IMR-90 (cell line): Measurements from ENCODE around the gene SMTNL1. TPM values are rescaled to one million over a fixed set of nuclear protein-coding genes. Genes with fewer than 3 reads are reported as not detected.

Experiments used
- ATAC-seq: fragments of 200-7000 bp; cut with Tn5 transposase; 2 replicates; pipeline ENCODE4 v1.9.1; 2020; ENCODE audit warnings: low read depth, mild to moderate bottlenecking, moderate library complexity
- BruUV-seq: library from RNA; stranded (reverse); fragments of 400-500 nt; replicated peaks from 2 replicates; lab custom pipeline; 2021; lab: Mats Ljungman, UMichigan
- CTCF ChIA-PET: fragments of 300-600 bp; formaldehyde crosslinking; extraction: SDS; loops from one replicate; lab custom pipeline; 2021; ENCODE audit warnings: antibody characterized with exemption; lab: Yijun Ruan, JAX
- POLR2A ChIA-PET: fragments of 300-600 bp; sonication (Branson Sonifier 250); formaldehyde crosslinking; loops from one replicate; lab custom pipeline; 2022; ENCODE audit warnings: antibody characterized with exemption; ENCODE audit not compliant: unreplicated experiment; lab: Charles Lee
- DNase-seq: peaks from one replicate; pipeline ENCODE4 v3.0.0; 2013
- H2AFZ ChIP-seq: replicated peaks from 2 replicates; pipeline ENCODE3; 2013; ENCODE audit warnings: low read length, mild to moderate bottlenecking; ENCODE audit not compliant: poor library complexity
- H2AK5ac ChIP-seq: 2 replicates; pipeline ENCODE4 v1.6.1; 2013; ENCODE audit warnings: low read depth, low read length, inconsistent platforms
- H2AK9ac ChIP-seq: replicated peaks from 2 replicates; pipeline ENCODE3; 2013; ENCODE audit warnings: mild to moderate bottlenecking, low read depth, low read length, moderate library complexity; ENCODE audit not compliant: poor library complexity
- H2BK120ac ChIP-seq: 2 replicates; pipeline ENCODE4 v1.6.1; 2013; ENCODE audit warnings: low read depth, low read length, inconsistent platforms
- H2BK15ac ChIP-seq: 3 replicates; pipeline ENCODE4 v1.6.1; 2013; ENCODE audit warnings: low read depth, low read length, inconsistent platforms
- H2BK20ac ChIP-seq: 2 replicates; pipeline ENCODE4 v1.6.1; 2013; ENCODE audit warnings: low read depth, mild to moderate bottlenecking, inconsistent platforms, low read length, moderate library complexity
- H2BK5ac ChIP-seq: 2 replicates; pipeline ENCODE4 v1.6.1; 2013; ENCODE audit warnings: mild to moderate bottlenecking, low read depth, low read length, inconsistent platforms; ENCODE audit not compliant: poor library complexity, severe bottlenecking
- H3K14ac ChIP-seq: replicated peaks from 2 replicates; pipeline ENCODE4 v1.6.1; 2013; ENCODE audit warnings: low read depth, low read length, inconsistent platforms
- H3K18ac ChIP-seq: 2 replicates; pipeline ENCODE4 v1.6.1; 2013; ENCODE audit warnings: low read depth, low read length, control low read depth
- H3K23ac ChIP-seq: 2 replicates; pipeline ENCODE4 v1.6.1; 2013; ENCODE audit warnings: low read depth, low read length, inconsistent platforms
- H3K27ac ChIP-seq: 2 replicates; pipeline ENCODE4 v1.5.1; 2013; ENCODE audit warnings: mild to moderate bottlenecking, control low read depth, low read length; ENCODE audit not compliant: insufficient read depth
- H3K27me3 ChIP-seq: 2 replicates; pipeline ENCODE4 v1.6.1; 2013; ENCODE audit warnings: low read length; ENCODE audit not compliant: control insufficient read depth, insufficient read depth
- H3K36me3 ChIP-seq: 2 replicates; pipeline ENCODE4 v1.6.1; 2013; ENCODE audit warnings: low read length, mixed read lengths; ENCODE audit not compliant: control insufficient read depth, insufficient read depth
- H3K4ac ChIP-seq: 2 replicates; pipeline ENCODE4 v1.6.1; 2013; ENCODE audit warnings: low read depth, low read length, inconsistent platforms
- H3K4me1 ChIP-seq: 2 replicates; pipeline ENCODE4 v1.6.1; 2013; ENCODE audit warnings: low read length, mixed read lengths; ENCODE audit not compliant: control insufficient read depth, insufficient read depth
- H3K4me2 ChIP-seq: 2 replicates; pipeline ENCODE4 v1.6.1; 2013; ENCODE audit warnings: low read depth, mild to moderate bottlenecking, control low read depth, low read length, moderate library complexity
- H3K4me3 ChIP-seq: 2 replicates; pipeline ENCODE4 v1.5.1; 2013; ENCODE audit warnings: low read depth, mild to moderate bottlenecking, control low read depth, low read length, moderate library complexity; ENCODE audit not compliant: insufficient read depth
- H3K56ac ChIP-seq: 2 replicates; pipeline ENCODE4 v1.6.1; 2013; ENCODE audit warnings: low read length, inconsistent platforms; ENCODE audit not compliant: insufficient read depth; ENCODE audit errors: extremely low read depth
- H3K79me1 ChIP-seq, 2 experiments: 2 replicates each; pipeline ENCODE4 v1.6.1; 2013; ENCODE audit warnings: low read length in 2 of 2, inconsistent platforms in 1 of 2, low read depth in 1 of 2
- H3K9ac ChIP-seq: 2 replicates; pipeline ENCODE4 v1.6.1; 2013; ENCODE audit warnings: low read depth, low read length, control low read depth
- H3K9me1 ChIP-seq: 2 replicates; pipeline ENCODE4 v1.6.1; 2013; ENCODE audit warnings: low read length, inconsistent platforms; ENCODE audit not compliant: insufficient read depth
- H3K9me3 ChIP-seq: 2 replicates; pipeline ENCODE4 v1.6.1; 2013; ENCODE audit warnings: low read length; ENCODE audit not compliant: control insufficient read depth, insufficient read depth
- H4K20me1 ChIP-seq: 2 replicates; pipeline ENCODE4 v1.6.1; 2013; ENCODE audit warnings: low read length, inconsistent platforms; ENCODE audit not compliant: insufficient read depth
- H4K5ac ChIP-seq: 2 replicates; pipeline ENCODE4 v1.6.1; 2013; ENCODE audit warnings: mild to moderate bottlenecking, low read depth, low read length, control low read depth
- H4K8ac ChIP-seq, 2 experiments: 2 replicates each; pipeline ENCODE4 v1.6.1; 2013; ENCODE audit warnings: low read depth in 2 of 2, low read length in 2 of 2, control low read depth in 1 of 2, inconsistent platforms in 1 of 2
- H4K91ac ChIP-seq: 2 replicates; pipeline ENCODE4 v1.6.1; 2013; ENCODE audit warnings: low read depth, low read length, inconsistent platforms; ENCODE audit not compliant: insufficient read depth
- BHLHE40 ChIP-seq: fragments of 150-350 bp; IDR thresholded peaks from 2 replicates; pipeline ENCODE4 v1.6.1; 2016; ENCODE audit warnings: mild to moderate bottlenecking, low read depth, low read length
- CEBPB ChIP-seq: IDR thresholded peaks from 2 replicates; pipeline ENCODE4 v1.6.1; 2012; ENCODE audit warnings: low read depth, low read length, improper control_type of control experiment
- CHD1 ChIP-seq: IDR thresholded peaks from 2 replicates; pipeline ENCODE4 v1.6.1; 2012; ENCODE audit warnings: low read depth, low read length, improper control_type of control experiment
- CTCF ChIP-seq: conservative IDR thresholded peaks from 2 replicates; pipeline ENCODE4 v1.5.1; 2012; ENCODE audit warnings: mild to moderate bottlenecking, low read depth, low read length, improper control_type of control experiment
- ELK1 ChIP-seq: fragments of 150-350 bp; IDR thresholded peaks from 2 replicates; pipeline ENCODE4 v1.6.1; 2016; ENCODE audit warnings: low read depth, mild to moderate bottlenecking, low read length, moderate library complexity, borderline replicate concordance
- FOS ChIP-seq: fragments of 150-350 bp; IDR thresholded peaks from 2 replicates; pipeline ENCODE4 v1.6.1; 2016; ENCODE audit warnings: low read depth, low read length
- MAFK ChIP-seq: IDR thresholded peaks from 2 replicates; pipeline ENCODE4 v1.6.1; 2012; ENCODE audit warnings: low read depth, low read length, improper control_type of control experiment
- MAZ ChIP-seq: IDR thresholded peaks from 2 replicates; pipeline ENCODE4 v1.6.1; 2012; ENCODE audit warnings: low read depth, mild to moderate bottlenecking, low read length, improper control_type of control experiment, moderate library complexity, borderline replicate concordance
- MXI1 ChIP-seq: IDR thresholded peaks from 2 replicates; pipeline ENCODE4 v1.6.1; 2012; ENCODE audit warnings: low read depth, mild to moderate bottlenecking, low read length, moderate library complexity, borderline replicate concordance
- NFE2L2 ChIP-seq: fragments of 150-350 bp; IDR thresholded peaks from 2 replicates; pipeline ENCODE4 v1.6.1; 2016; ENCODE audit warnings: low read depth, mild to moderate bottlenecking, low read length
- POLR2A ChIP-seq: IDR thresholded peaks from 2 replicates; pipeline ENCODE4 v1.6.1; 2012; ENCODE audit warnings: mild to moderate bottlenecking, low read depth, low read length
- RAD21 ChIP-seq: IDR thresholded peaks from 2 replicates; pipeline ENCODE4 v1.6.1; 2012; ENCODE audit warnings: low read length, improper control_type of control experiment
- RCOR1 ChIP-seq: IDR thresholded peaks from 2 replicates; pipeline ENCODE4 v1.6.1; 2012; ENCODE audit warnings: mild to moderate bottlenecking, low read length, improper control_type of control experiment; ENCODE audit not compliant: insufficient replicate concordance
- RFX5 ChIP-seq: IDR thresholded peaks from 2 replicates; pipeline ENCODE4 v1.8.0; 2012; ENCODE audit warnings: low read depth, mild to moderate bottlenecking, low read length, moderate library complexity
- SMC3 ChIP-seq: fragments of 150-350 bp; IDR thresholded peaks from 2 replicates; pipeline ENCODE4 v1.6.1; 2016; ENCODE audit warnings: low read depth, mild to moderate bottlenecking, antibody characterized with exemption, low read length, moderate library complexity
- USF2 ChIP-seq: fragments of 150-350 bp; IDR thresholded peaks from 2 replicates; pipeline ENCODE4 v1.6.1; 2017; ENCODE audit warnings: mild to moderate bottlenecking, antibody characterized with exemption, low read length, low read depth
- WGBS, 2 experiments: methylation state at CpG; one replicate each; pipeline versions ENCODE4 v1.1.5 to v1.1.7; 2013; ENCODE audit warnings: missing lambda C conversion rate in 2 of 2; ENCODE audit not compliant: insufficient read length in 1 of 2; ENCODE audit errors: extremely low coverage in 2 of 2; 5-methylcytosine and 5-hydroxymethylcytosine counted together
- dilution Hi-C: fragments of 300-500 bp; cut with HindIII; formaldehyde crosslinking; loops from one replicate; pipeline ENCODE4 v1.14.3; 2018; ENCODE audit warnings: low sequenced_read_pairs; ENCODE audit not compliant: unreplicated experiment
- in situ Hi-C: fragments of 300-500 bp; cut with MboI; formaldehyde crosslinking; loops from 3 replicates; pipeline ENCODE4 v1.14.3; 2019; ENCODE audit warnings: low sequenced_read_pairs, inconsistent platforms, mixed read lengths
- intact Hi-C: fragments of 100-400 bp; cut with micrococcal nuclease; formaldehyde crosslinking; loops from 2 replicates; pipeline ENCODE4 v1.10.0; 2022
- polyA plus RNA-seq, 3 experiments: library from polyadenylated mRNA; depleted of rRNA; stranded (reverse); fragments of >200 nt; gene quantifications; 2 replicates each; pipeline ENCODE4 v1.2.3, GENCODE V29; 2012; ENCODE audit warnings: low replicate concordance in 1 of 3
- total RNA-seq: library from RNA; depleted of rRNA; stranded (reverse); fragments of >200 nt; gene quantifications from 2 replicates; pipeline ENCODE4 v1.2.3, GENCODE V29; 2012

Gene SMTNL1
- total and polyA plus RNA-seq, 2 of the 4 experiments (the other 2 are of a cell fraction), result not detected

- no TSS peak for BruUV-seq
- peak overlapping the region; percentile 70; the same call in 1 of the 2 replicates for H2AK5ac ChIP-seq
- CTCF ChIA-PET, result interaction anchor here (1.2 kb wide), 1 partner anchor 20 kb away, joined by 7 read pairs; no protein-coding TSS in a partner anchor
These were observed 24.0 kb upstream of the SMTNL1 start for GRCh38 chr11:57513452-57513795.

More at GRCh38 chr11:57513452-57513795, 24.0 kb upstream of the SMTNL1 start:
- Histone ChIP-seq H4K5ac (no peak overlapping the region), H3K9ac (no peak overlapping the region), H3K4ac (no peak overlapping the region), H2BK5ac (no peak overlapping the region), H2BK20ac (no peak overlapping the region), H4K8ac (no peak overlapping the region), H3K4me1 (no peaks in the 10 kb centered on the region; the same call in 1 of the 2 replicates), H3K79me1 (peaks cover 7 to 24% of the 10 kb centered on the region in 2 experiments; a peak in 3 of 4 replicates), H2BK15ac (no peak overlapping the region), H3K56ac (no peak overlapping the region), H3K23ac (peak overlapping the region; percentile 72; the same call in 1 of the 2 replicates), H3K18ac (no peak overlapping the region), H3K4me3 (no peak overlapping the region), H3K14ac (no peak overlapping the region), H3K27me3 (no peaks in the 10 kb centered on the region), H3K9me3 (no peaks in the 10 kb centered on the region), H2AK9ac (no peak overlapping the region), H2BK120ac (no peak overlapping the region), H4K91ac (no peak overlapping the region), H3K4me2 (peak overlapping the region; percentile 91; the same call in 1 of the 2 replicates), H3K36me3 (peaks cover 5% of the 10 kb centered on the region; the same call in 1 of the 2 replicates), H2AFZ (no peak overlapping the region), H4K20me1 (peaks cover 7% of the 10 kb centered on the region; the same call in 1 of the 2 replicates), H3K27ac (no peak overlapping the region), H3K9me1 (no peaks in the 10 kb centered on the region; the same call in 1 of the 2 replicates)
- POLR2A ChIA-PET, result no interaction called here
- intact Hi-C loops, result no loop called here
- no peak for TF ChIP-seq RAD21
- TF ChIP-seq FOS, result no peak
- no peak for TF ChIP-seq CTCF
- no peak for TF ChIP-seq POLR2A
- no peak for TF ChIP-seq MAZ
- TF ChIP-seq MAFK, result no peak
- TF ChIP-seq USF2, result no peak
- TF ChIP-seq MXI1, result no peak
- no peak for TF ChIP-seq SMC3
- no peak for TF ChIP-seq NFE2L2
- TF ChIP-seq BHLHE40, result no peak
- no peak for TF ChIP-seq RFX5
- no peak for TF ChIP-seq CHD1
- no peak for TF ChIP-seq CEBPB
- TF ChIP-seq RCOR1, result no peak
- no peak for TF ChIP-seq ELK1
- ATAC-seq (no peak), DNase-seq (no peak)
- no CpG with 5 or more reads among the region's 1 CpG for WGBS, 2 experiments
- in situ Hi-C loops, result loop anchor here (25.0 kb wide), 1 partner anchor 676 kb away; no protein-coding TSS in a partner anchor
- dilution Hi-C loops, result no loop called here
